Retinal pigment epithelial cell (primary cell): ENCODE measurements around the gene SPIRE2.
A peak's percentile ranks its signal among the peaks of the same experiment; 100 is the strongest.

ENCODE experiments used
- DNase-seq: peaks from one replicate; pipeline ENCODE4 v3.0.0-alpha.2; 2010; ENCODE audit warnings: low read depth
- H3K4me3 ChIP-seq: 2 replicates; pipeline ENCODE4 v1.5.1; 2011; ENCODE audit warnings: mild to moderate bottlenecking, low read length, control low read depth, moderate library complexity
- TF ChIP-seq, protein P1 (sequence below): conservative IDR thresholded peaks from 2 replicates; pipeline ENCODE4 v1.5.1; 2011; ENCODE audit warnings: low read depth, low read length, control low read depth, inconsistent platforms

SPIRE2 gene

DNA sequence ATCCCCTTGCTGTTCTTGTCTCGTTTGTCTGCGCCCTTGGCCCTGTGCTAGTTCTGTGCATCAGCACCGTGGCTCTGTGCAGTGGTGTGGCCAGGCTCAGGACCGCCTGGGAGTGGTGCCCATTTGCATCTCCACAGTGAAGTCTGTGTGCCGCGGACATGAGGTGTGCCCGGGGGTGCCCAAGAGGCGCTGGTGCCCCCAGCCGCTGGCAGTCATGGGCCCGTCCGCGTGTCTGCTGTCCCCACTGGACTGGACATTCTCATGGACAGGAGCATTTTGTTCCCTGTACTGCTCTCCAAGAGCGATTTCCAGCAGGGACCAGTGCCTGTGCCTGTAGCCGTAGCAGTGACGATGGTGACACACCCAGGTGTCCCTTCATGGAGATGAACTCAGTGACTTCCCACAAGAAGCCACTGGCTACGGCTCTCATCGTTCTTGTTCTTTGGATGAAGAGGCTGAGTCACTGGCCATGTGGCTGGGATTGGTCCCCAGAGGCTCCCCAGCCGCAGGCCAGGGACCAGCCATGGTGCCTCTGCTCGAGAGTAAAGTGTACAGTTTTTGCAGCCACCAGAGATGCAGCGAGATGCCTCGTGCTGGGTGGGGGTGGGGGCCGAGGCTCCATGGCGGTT, 77.3 kb downstream of the SPIRE2 start:
- TF ChIP-seq, protein P1, sequence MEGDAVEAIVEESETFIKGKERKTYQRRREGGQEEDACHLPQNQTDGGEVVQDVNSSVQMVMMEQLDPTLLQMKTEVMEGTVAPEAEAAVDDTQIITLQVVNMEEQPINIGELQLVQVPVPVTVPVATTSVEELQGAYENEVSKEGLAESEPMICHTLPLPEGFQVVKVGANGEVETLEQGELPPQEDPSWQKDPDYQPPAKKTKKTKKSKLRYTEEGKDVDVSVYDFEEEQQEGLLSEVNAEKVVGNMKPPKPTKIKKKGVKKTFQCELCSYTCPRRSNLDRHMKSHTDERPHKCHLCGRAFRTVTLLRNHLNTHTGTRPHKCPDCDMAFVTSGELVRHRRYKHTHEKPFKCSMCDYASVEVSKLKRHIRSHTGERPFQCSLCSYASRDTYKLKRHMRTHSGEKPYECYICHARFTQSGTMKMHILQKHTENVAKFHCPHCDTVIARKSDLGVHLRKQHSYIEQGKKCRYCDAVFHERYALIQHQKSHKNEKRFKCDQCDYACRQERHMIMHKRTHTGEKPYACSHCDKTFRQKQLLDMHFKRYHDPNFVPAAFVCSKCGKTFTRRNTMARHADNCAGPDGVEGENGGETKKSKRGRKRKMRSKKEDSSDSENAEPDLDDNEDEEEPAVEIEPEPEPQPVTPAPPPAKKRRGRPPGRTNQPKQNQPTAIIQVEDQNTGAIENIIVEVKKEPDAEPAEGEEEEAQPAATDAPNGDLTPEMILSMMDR = no peak
- H3K4me3 ChIP-seq = no peak overlapping the region
- DNase-seq = no peak

DNA sequence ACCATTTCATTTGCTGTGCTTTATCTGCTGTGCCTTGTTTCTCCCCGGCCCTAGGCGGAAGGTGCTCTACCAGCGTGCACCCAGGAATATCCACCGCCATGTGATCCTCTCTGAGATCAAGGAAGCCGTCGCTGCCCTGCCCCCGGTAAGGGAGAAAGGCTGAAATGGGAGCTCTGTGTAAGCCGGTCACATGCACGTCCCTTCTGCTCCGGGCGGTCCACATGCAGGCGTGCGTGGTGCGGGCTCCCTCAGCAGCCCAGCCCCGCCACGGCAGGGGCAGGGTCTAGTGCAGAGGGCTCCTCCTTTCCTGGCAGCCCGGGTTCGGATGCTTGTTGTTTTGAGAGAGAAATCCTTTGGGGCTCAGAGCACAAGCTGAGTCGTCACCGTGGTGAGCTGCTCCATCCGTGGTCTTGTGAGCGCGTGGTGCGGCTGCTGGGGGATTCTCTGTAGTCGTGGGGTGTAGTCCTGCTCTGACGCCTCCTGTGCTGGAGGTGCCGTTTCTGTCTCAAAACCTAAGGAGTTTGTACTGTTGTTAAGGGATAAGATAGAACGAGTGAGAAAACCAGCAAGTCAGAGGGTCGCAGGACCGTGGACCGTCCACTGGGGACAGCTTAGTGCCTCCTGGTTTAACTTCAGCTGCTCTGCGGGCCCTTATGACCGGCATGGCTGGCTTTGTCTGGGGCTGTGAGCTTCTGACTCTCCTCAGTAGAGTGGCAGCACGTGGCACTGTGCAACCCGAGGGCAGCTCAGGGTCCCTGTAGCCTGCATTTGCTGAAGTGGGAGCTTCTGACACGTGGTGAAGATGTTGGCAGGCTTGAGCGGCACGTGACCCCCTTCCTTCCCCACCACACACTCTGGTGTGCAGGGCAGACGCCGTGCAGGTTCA, 78.1 kb downstream of the SPIRE2 start:
- H3K4me3 ChIP-seq = no peak overlapping the region
- DNase-seq = peak; percentile 57
- TF ChIP-seq, protein P1 = peak; percentile 4

DNA sequence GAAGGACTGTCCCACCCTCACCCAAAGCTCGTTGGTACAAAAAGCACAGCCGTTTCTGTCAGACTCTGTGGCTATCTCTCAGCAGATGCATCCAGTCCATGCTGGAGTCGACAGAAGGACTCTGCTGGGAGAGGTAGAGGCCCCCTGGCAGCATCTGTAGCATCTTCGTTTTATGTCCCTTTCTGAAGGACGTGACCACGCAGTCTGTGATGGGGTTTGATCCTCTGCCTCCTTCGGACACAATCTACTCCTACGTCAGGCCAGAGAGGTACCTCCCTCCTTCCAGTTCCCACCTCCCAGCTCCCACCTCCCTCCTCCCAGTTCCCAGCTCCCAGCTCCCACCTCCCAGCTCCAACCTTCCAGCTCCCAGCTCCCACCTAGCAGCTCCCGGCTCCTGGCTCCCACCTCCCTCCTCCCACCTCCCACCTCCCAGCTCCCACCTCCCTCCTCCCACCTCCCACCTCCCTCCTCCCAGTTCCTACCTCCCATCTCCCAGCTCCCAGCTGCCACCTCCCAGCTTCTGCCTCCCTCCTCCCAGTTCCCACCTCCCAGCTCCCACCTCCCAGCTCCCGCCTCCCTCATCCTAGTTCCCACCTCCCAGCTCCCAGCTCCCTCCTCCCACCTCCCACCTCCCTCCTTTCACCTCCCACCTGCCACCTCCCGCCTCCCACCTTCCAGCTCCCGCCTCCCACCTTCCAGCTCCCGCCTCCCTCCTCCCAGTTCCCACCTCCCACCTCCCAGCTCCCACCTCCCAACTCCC, 79.0 kb downstream of the SPIRE2 start:
- no peak overlapping the region for H3K4me3 ChIP-seq
- TF ChIP-seq, protein P1 = no peak
- no peak for DNase-seq

DNA sequence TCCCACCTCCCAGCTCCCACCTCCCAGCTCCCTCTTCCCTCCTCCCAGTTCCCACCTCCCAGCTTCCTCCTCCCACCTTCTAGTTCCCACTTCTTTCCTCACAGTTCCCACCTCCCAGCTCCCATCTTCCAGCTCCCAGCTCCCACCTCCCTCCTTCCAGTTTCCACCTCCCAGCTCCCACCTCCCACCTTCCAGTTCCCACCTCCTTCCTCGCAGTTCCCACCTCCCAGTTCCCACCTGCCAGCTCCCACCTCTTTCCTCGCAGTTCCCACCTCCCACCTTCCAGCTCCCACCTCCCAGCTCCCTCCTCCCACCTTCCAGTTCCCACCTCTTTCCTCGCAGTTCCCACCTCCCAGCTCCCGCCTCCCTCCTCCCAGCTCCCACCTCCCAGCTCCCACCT, 80.0 kb downstream of the SPIRE2 start:
- H3K4me3 ChIP-seq = no peak overlapping the region
- TF ChIP-seq, protein P1 = no peak
- DNase-seq = no peak

DNA sequence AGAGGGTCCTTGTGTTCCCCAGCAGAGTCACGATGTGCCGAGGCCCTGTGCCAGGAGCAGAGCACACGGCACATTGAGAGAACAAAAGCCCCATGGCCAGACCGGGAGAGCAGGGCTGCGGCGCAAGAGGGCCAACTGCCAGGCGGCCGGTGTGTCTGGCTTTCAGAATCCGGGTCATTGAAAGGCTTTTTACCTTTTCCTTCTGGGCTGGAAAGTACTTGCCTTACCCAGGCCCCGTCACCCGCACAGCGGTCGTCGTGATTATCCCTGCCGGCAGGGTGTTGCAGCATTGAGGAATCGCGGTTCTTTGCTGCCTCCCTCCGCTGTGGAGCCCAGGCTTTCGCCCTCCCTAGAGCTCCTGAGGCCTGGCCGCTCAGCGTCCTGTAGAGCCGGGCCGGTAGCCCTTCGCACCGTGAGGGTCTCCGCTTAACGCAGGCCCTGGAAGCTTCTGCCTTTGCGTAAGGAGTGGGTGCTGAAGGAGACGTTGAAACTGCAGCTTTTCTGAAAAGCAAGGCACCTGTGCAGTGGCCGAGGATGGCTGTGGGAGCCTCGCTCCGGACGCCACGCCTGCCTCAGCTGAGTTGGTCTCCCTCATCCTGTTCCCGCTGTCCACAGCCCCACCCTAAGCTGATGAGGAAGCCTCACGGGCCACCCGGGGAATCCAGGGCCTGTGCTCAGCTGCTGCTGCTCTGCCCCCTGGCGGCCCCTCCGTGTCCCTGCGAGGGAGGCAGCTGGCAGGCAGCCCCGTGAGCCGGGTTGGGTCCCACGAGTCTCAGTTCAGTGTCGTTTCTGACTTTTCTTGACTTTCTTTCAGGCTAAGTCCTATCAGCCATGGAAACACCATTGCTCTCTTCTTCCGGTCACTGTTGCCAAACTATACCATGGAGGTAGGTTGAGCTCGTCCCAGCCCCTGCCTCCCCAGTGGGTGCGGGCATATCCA, 81.8 kb downstream of the SPIRE2 start:
- TF ChIP-seq, protein P1 = peak; percentile 93
- H3K4me3 ChIP-seq = no peak overlapping the region
- DNase-seq = no peak

DNA sequence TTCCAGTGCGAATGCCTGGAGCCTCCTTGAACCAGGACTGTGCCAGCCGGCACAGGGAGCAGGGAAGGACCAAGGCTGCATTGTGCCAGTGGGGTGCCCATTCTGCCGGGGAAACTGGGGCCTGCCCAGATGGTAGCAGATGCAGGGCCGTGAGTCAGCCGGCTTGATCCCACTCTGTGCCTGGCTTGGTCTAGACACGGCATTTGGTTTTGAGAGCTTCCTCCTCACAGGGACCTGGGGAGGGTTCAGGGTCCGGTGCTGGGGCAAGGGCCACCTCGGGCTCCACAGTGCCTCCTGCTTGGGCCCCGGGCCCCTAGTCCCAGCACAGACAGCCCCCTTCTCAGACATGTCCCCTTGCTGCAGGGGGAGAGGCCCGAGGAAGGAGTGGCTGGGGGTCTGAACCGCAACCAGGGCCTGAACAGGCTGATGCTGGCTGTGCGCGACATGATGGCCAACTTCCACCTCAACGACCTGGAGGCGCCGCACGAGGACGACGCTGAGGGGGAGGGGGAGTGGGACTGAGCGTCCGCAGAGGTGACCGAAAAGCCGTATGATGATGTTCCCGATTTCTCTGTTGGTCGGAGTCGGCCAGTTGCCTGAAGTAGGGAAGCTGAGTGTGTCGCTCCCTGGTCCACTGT, 82.6 kb downstream of the SPIRE2 start:
- TF ChIP-seq, protein P1 = no peak
- no peak for DNase-seq

More for the DNA sequence above, 82.6 kb downstream of the SPIRE2 start:
- H3K4me3 ChIP-seq = no peak overlapping the region
